ENCODE results near the gene STS.

Gene STS

DNA sequence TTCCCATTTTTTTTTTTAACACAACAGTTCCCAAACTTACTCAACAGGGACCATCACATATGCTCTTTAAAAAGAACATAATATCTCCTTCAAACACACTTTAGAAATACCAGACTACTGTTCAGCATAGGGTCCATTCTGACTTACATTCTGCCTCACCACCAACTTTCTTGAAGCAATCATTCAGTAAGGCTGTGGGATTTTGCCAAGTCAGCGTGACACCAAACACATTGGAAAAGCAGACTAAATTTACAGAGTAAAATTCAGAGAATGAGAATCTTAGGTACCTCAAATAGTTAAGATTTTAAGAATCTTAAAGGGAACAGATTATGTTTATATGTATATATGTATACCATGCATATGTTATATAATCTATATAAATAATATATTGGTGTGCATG lies 7.7 kb downstream of the STS start:
- Histone ChIP-seq H3K4me3 (replicated peaks; ENCODE audit: low read depth, low read length) (no peak overlapping the region), H3K36me3 (ENCODE audit: control insufficient read depth, insufficient read depth, low read length) (no peaks in the 10 kb centered on the region), H3K27me3 (replicated peaks; ENCODE audit: control insufficient read depth, insufficient read depth, low read length) (no peaks in the 10 kb centered on the region)
- DNase-seq (ENCODE audit: extremely low read depth, insufficient read length): no peak
- no peak for TF ChIP-seq CTCF (IDR thresholded peaks at IDR 0.05; ENCODE audit: insufficient read depth, low read length, poor library complexity, severe bottlenecking)

DNA sequence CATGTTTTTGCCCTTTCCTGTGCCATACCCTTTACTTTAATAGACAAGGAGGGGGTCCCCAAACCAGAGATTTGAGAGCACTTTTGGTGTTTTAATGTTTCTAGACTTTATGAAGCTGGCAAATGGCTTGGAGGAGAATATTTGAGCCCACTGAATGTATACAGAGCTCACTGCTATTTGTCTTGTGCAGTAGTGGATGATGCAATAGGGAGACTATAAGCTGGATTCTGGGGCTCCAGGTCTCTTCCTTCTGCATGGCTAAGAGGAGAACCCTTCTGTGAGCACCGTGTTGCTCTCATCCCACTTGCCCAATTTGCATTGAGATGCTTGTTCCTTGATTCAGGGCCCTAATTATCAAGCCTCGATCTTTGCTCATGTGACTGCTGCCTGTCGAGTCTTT lies 9.4 kb downstream of the STS start:
- no peaks in the 10 kb centered on the region for H3K27me3 ChIP-seq (replicated peaks; ENCODE audit: control insufficient read depth, insufficient read depth, low read length)
- no peak for TF ChIP-seq CTCF (IDR thresholded peaks at IDR 0.05; ENCODE audit: insufficient read depth, low read length, poor library complexity, severe bottlenecking)
- H3K4me3 ChIP-seq (replicated peaks; ENCODE audit: low read depth, low read length): no peak overlapping the region
- DNase-seq (ENCODE audit: extremely low read depth, insufficient read length): no peak
- H3K36me3 ChIP-seq (ENCODE audit: control insufficient read depth, insufficient read depth, low read length): no peaks in the 10 kb centered on the region

- no peak overlapping the region for H3K4me3 ChIP-seq (replicated peaks; ENCODE audit: low read depth, low read length)
- H3K27me3 ChIP-seq (replicated peaks; ENCODE audit: control insufficient read depth, insufficient read depth, low read length): no peaks in the 10 kb centered on the region
- no peak for DNase-seq (ENCODE audit: extremely low read depth, insufficient read length)
- no peak for TF ChIP-seq CTCF (IDR thresholded peaks at IDR 0.05; ENCODE audit: insufficient read depth, low read length, poor library complexity, severe bottlenecking)
- H3K36me3 ChIP-seq (ENCODE audit: control insufficient read depth, insufficient read depth, low read length): no peaks in the 10 kb centered on the region
These were observed 11.0 kb downstream of the STS start for GRCh38 chrX:7158468-7158990.

DNA sequence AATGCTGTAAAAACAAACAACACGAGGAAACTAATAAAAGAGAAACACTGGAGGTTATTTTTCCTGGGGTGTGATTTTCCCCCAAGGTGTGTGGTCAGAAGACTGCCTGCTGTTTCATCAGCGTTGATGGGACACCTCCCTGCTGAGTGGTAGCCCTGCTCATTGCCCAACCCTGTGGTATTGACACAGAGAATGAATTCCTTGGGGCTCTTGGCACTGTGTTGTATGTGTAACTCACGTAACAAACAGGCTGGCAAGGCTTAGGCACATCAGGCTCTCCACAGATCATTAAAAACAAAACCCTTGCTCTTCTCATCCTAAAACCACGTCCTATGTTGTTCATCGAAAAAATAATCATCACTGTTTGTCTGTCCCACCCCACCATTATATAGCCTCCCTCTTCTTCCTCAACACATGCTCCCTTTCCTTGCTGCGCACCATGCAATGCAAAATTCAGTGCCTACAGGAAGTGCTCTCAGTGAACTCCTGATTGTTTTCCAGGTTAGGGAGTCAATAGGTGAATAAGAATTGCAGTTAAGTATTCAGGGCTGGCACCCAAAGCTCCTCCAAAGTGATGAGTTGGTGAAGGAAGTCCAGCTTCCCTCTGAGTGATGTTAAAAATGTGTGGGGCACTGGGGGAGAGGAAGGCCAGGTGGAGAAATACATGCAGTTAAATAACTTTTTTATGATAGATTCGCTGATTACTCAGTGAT lies 11.8 kb downstream of the STS start:
- no peak for TF ChIP-seq CTCF (IDR thresholded peaks at IDR 0.05; ENCODE audit: insufficient read depth, low read length, poor library complexity, severe bottlenecking)
- Histone ChIP-seq H3K27me3 (replicated peaks; ENCODE audit: control insufficient read depth, insufficient read depth, low read length) (no peaks in the 10 kb centered on the region), H3K36me3 (ENCODE audit: control insufficient read depth, insufficient read depth, low read length) (no peaks in the 10 kb centered on the region), H3K4me3 (replicated peaks; ENCODE audit: low read depth, low read length) (no peak overlapping the region)
- no peak for DNase-seq (ENCODE audit: extremely low read depth, insufficient read length)

DNA sequence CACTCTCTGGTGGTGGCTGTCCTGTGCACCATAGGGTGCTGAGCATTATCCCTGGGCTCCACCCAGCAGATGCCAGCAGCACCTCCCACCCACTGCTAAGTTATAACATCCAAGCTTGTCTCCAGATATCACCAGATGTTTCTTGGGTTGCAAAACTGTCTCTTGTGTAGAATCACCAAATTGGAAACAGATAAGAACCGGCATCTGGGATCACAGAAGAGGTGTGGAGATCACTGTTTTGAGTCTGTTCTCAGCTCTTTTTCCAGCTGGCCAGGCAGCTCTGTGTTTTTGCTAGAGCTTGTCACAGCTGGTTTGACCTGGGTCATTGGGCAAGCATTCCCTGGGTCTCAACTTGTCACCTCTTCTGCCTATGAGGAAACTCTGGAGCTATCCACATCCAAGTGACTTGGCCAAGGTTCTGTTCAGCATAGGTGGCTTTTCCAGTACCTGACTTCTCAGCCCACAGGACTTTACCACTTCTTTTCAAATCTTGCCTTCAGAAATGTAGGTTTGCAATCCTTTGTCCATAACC lies 15.7 kb downstream of the STS start:
- H3K27me3 ChIP-seq (replicated peaks; ENCODE audit: control insufficient read depth, insufficient read depth, low read length): no peaks in the 10 kb centered on the region
- H3K4me3 ChIP-seq (replicated peaks; ENCODE audit: low read depth, low read length): no peak overlapping the region
- H3K36me3 ChIP-seq (ENCODE audit: control insufficient read depth, insufficient read depth, low read length): no peaks in the 10 kb centered on the region
- no peak for TF ChIP-seq CTCF (IDR thresholded peaks at IDR 0.05; ENCODE audit: insufficient read depth, low read length, poor library complexity, severe bottlenecking)
- no peak for DNase-seq (ENCODE audit: extremely low read depth, insufficient read length)
